HG03103 (cell line): ENCODE data around the gene LRRC58.
A peak's percentile ranks its signal among the peaks of the same experiment; 100 is the strongest.
"Not testable (repeated sequence)": the region's sequence is repeated elsewhere in the genome, so short reads cannot be mapped to it uniquely, and the experiment has no call there.

Experiments used
- ATAC-seq: cut with Tn5 transposase; IDR thresholded peaks from one replicate; pipeline ENCODE4 v1.9.1; 2021; ENCODE audit warnings: low read depth; ENCODE audit not compliant: unreplicated experiment

LRRC58 gene

DNA sequence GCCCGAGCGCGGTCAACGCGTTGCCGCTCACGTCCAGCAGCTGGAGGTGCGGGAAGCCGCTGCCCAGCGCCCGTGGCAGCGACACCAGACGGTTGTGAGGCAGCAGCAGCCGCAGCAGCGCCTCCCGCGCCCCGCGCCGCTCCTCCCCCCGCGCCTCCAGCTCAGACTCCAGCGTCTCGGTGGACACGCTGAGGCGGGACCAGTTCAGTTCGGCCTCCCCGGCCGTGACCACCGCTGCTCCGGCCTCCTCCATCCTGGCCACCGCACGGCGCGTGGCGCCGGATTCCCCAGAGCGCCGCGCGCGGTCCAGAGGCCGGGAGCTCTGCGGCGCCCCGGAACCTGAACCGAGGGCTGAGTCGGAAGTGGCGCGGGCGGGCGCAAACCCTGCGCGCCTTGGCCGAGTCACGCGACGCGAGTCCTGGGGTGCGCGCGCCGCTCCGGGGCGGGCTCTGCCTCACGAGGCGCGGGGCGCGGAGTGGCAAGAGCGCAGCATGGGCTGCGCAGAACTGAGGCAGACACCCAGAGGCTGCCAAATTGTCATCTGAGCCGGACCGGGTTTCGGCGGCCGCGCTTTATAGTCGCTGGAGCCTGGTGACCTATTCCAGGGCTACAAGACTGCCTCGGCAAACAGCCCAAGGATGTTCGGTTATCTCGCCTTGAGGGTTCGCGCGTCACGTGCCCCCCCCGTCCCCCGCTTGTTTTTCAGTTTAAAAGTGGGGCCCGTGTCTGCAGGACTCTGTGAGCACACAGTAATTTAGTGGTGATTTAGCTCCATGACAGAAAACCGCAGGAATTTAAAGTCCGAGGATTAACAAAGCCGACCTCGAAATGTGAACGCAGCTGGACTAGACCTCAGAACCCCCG lies at the start of gene LRRC58:
Gene LRRC58 (minus strand): TSS at position 364 of the 864 bp plus-strand sequence. CDS start 111 bp downstream, at position 253.
- ATAC-seq: peak; percentile 85

DNA sequence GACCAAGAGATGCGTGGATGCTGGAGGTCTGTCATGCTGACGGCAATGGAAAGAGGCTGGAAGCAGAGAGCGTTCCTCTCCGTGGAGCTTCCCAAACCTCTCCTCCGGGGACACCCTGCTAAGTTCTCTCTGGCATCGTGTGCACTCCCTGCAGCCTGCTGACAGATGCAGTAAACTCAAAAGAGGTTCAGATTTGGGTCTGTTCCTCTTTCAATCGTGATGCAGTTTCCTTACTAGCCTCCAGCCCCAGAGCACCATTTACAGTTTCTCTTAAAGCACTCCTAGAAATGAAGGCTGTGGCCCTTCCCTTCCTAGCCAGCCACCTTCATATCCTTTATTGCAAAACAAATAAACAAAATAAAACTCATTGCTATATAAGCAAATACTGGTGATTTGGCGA lies 47.3 kb upstream of the LRRC58 start:
- ATAC-seq: no peak

DNA sequence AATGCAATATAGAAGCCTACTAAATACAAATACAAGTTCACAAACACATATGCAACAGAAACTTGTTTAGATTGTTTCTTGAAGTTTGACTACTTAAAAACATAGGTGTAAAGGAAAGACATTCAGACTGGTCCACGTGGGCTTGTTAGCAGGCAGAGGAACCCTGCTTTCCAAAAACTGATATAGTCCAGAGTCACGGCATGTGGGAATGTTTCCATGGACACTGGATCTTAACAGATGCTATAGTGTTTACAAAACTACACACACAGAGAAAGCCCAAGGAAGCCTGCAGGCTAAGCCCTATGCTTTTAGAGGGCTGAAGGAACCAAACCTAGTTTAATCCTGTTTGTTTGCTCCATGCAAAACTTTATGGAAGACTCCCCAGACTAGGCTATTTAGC lies 45.2 kb upstream of the LRRC58 start:
- no peak for ATAC-seq

DNA sequence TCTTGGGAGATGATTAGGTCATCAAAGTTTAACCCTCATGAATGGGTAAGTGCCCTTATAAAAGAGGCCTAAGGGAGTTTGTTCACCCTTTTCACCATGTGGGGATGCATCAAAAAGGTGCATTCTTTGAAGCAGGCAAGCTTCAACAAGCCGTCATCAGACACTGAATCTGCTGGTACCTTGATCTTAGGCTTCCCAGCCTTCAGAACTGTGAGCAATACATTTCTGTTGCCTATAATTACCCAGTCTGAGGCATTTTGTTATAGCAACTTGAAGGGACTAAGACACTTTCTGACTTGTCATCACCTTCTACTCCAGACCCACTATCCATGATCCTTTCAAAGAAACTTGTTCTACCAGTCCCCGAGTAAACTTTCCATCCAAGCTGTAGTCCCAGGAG lies 44.6 kb upstream of the LRRC58 start:
- no peak for ATAC-seq

DNA sequence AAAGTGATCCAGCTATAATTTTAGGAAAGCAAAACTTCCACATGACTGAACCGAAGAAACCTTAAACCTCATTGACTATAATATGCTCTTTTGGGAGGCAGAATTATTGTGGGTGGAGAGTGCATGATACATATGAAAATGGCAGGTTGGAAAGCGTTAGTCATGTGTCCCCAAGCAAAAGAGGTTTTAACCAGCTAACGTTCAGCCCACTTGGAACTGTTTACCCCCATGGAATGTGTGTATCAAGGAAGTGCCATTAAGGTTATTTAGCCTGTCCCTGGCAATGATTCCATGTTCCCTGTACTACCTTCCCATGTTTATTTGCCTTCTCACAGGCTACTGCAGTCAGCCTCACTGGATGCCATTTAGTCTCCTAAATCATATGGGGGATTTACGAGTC lies 44.1 kb upstream of the LRRC58 start:
- ATAC-seq: no peak

DNA sequence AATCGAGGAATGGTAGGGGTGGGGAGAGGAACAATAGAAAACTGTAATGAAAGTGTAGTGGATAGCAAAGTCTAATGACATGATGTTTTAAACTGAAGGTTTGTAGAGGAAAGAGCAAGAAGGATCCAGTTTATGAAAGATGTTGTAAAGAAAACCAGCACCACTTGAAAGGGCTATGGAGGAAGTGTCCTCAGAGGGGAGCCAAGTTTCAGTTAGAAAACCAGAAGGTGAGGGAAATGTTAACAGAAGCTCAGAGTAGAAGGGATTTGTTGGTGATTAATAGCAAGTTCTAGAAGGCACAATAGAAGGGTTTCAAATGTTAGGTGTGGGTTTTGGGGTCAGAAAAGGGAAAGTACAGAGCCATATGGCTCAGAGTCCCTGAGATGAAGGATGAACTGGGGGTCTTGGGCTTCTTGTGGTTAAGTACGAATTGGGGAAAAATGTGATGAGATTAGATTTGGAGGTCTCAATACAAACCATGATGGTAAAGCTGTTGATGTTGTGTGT lies 33.8 kb upstream of the LRRC58 start:
- no peak for ATAC-seq

DNA sequence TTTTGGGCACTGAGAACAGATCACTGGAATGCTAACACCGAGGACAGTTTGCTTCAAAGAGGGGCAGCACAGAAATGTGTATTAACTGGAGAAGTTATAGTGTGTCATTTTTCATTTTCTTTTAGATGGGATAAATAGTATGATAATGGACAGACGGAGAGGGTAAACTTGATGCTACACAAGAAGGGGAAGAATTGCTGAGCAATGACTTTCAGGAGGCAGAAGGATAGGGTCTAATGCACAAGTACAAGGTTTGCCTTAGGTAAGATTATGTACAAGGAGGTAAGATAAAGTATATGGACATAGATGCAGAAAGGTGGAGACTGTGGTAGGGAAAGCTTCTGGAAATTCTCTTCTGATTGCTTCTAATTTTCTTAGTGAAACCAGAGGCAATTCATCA lies 32.3 kb upstream of the LRRC58 start:
- ATAC-seq: no peak

DNA sequence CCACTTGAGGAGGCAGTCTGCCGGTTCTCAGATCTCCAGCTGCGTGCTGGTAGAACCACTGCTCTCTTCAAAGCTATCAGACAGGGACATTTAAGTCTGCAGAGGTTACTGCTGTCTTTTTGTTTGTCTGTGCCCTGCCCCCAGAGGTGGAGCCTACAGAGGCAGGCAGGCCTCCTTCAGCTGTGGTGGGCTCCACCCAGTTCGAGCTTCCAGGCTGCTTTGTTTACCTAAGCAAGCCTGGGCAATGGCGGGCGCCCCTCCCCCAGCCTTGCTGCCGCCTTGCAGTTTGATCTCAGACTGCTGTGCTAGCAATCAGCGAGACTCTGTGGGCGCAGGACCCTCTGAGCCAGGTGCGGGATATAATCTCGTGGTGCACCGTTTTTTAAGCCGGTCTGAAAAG lies 28.8 kb upstream of the LRRC58 start:
- not testable (repeated sequence) for ATAC-seq

DNA sequence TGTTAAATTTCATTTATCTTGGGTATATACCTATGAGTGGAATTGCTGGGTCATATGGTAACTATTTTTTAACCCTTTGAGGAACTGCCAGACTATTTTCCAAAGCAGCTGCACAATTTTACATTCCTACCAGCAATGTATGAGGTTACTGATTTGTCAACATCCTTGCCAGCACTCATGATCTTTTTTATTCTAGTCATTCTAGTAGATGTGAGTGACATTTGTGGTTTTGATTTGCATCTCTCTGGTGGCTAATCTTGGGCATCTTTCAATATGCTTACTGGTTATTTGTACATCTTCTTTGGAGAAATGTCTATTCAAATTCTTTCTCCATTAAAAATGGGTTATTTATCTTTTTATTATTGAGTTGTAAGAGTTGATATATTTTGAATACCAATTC lies 21.3 kb upstream of the LRRC58 start:
- ATAC-seq: no peak

DNA sequence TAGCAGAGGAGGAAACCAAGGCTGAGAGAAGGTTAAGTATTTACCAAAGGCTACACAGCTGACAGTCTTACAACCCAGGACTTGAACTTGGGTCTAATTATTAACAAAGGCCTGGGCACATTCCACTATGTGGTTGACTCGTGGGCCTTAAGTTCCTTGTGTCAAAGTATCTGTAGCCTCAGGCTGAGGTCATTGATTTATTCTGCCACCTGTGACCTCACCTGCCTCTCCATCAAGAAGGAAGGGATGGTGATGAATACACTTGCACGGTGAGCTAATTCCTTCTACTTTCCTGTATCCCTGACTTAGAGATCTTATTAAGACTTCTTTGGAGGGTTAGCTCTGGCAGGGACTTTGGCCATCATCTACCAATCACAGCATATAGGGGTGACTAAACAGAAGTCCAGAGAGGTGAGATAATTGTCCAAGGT lies 19.9 kb upstream of the LRRC58 start:
- ATAC-seq: peak; percentile 58

DNA sequence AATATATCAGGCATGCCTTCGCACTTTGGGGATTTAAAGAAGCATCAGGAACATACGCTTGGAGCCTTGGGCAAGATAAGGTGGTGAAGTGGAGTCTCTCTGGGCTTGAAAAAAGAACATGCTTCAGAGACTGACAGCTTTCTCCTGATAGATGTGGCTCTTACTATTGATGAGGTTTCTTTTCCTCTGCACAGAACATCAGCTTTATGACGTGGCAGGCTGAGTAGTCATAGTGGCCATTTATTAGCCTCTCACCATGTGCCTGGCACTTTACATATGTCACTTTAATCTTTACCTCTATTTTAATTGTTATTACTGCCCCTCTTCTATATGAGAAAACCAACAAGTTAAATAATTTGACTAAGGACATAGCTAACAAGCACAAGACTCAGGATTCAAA lies 19.0 kb upstream of the LRRC58 start:
- ATAC-seq: no peak

DNA sequence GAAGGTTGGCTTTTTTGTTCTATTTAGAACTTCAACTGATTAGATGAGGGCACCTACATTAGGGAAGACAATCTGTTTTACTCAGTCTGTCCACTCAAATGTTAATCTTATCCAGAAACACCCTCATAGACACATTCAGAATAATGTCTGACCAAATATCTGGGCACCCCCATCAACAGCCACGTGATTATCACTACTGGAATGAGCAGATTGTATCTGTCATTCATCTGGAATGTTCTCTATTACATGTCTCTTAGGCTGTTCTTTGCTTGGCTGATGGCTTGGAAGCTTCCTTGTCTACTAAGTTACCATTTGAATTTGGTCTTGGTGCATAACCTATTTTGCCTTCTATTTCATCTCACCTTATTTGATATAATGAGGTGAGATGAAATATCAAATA lies 15.7 kb upstream of the LRRC58 start:
- ATAC-seq: no peak

DNA sequence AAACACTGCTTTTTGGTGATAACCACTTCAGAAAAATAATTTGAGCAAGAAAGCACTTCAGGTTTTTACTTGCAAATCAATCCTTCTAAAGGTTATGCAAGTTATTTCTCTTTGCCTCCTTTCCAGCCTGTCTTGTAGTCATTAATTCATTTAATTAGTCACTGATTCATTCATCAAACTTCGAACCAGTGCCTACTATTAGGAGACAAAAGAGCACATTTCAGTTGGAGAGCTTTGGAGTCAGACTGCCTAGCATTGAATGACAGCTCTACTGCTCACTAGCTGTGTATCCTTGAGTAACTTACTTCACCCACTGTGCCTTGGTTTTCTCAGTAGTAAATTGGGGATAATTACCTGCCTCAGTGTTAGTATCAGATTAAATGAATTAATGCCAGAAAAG lies 14.9 kb upstream of the LRRC58 start:
- no peak for ATAC-seq

DNA sequence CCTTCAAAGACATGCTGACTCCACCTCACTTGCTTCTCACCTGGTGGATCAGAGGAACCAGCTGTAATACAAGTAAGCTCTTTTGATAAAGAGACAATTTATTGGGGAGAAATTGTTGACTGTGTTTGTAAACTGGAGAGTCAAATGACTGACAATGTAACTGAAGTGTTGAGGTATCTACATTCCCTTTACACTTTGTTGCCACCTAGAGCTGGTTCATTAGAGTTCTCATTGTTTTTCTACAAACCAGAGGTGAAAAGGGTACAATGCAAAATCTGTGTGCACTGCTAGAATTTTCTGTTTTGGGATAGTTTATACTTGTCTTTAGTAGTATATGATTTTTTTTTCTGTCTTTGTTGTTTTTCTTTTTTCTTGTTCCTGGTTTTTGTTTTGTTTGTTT lies 8.7 kb upstream of the LRRC58 start:
- no peak for ATAC-seq

DNA sequence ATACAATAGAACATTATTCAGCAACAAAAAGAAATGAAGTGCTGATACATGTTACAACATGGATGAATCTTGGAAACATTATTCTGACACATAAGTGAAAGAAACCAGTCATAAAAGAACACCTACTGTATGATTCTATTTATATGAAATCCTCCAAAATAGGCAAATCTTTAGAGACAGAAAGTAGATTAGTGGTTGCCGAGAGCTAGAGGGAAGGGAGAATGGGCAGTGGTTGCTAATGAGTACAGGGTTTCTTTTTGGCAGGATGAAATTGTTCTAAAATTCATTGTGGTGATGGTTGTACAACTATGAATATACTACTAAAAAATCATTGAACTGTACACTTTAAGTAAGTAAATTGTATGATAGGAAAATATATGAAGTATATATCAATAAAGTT lies 6.3 kb upstream of the LRRC58 start:
- no peak for ATAC-seq

DNA sequence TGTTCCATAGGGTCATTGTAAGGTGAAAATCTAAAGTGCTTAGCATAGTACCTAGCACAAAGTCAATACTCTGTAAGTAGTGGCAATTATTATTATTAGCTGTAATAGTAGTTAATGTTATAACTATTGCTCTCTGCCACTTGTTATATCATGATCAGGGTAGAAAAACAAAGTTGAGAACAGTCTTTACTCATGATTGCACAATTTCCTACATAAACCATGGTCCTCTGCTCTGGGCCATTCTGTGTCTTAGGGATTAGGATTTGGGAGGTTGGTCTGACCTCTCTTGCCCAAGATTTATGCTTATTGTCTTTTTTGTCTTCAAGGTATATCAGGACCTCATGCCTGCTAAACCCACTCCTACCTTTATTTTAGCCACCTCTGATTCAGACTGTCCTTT lies 4.3 kb upstream of the LRRC58 start:
- no peak for ATAC-seq

DNA sequence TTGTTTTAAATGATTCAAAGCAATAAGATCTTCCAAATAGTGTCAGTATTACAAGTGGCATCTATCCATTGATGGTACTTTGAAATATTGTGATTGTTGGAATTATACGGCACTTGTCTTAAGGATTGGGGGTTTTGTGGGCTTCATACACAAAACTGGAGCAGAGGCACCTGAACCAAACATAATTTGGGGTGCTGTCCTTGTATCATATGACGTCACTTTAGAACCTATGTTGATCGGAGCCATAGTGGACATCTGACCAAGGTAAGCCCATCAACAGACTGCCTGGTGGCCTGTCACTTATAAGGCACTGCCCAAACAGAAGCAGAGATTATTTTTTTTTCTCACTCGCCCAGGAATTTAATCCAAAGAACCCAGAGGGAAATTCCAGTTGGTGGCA lies 2.9 kb upstream of the LRRC58 start:
- ATAC-seq: no peak

DNA sequence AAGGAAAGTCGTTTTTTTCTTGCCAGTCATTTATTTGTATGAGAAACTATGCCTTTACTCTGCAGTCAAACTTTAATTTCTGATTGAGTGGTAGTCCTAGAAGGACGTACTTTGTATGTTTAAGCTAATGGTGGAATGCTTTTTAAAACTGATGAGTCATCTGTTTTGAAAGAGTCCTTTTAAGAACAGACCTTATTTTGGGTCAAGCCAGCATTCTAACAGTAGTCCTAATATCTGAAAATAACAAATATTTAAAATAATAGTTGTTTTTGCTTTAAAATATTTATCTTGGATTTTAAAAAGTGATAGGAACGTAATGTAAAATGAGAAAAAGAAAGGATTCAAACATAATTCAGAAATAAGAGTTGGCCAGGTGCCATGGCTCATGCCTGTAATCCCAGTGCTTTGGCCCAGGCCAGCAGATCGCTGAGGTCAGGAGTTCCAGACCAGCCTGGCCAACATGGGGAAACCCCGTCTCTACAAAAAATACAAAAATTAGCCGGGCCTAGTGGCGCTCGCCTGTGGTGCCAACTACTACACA lies 1.3 kb upstream of the LRRC58 start:
- no peak for ATAC-seq

DNA sequence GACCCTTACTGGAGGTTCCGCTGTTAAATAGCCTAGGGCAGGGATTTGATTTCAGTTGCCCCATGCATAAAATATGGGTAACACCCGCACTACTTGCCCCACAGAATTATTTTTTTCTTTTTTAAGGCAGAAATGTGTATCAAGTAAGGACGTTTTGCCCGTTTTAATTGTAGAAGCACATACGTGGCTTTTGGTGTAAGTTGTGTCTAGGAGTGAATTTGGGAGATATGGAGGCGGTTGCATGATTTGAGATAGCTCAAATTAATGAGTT lies 636 bp upstream of the LRRC58 start:
- no peak for ATAC-seq

DNA sequence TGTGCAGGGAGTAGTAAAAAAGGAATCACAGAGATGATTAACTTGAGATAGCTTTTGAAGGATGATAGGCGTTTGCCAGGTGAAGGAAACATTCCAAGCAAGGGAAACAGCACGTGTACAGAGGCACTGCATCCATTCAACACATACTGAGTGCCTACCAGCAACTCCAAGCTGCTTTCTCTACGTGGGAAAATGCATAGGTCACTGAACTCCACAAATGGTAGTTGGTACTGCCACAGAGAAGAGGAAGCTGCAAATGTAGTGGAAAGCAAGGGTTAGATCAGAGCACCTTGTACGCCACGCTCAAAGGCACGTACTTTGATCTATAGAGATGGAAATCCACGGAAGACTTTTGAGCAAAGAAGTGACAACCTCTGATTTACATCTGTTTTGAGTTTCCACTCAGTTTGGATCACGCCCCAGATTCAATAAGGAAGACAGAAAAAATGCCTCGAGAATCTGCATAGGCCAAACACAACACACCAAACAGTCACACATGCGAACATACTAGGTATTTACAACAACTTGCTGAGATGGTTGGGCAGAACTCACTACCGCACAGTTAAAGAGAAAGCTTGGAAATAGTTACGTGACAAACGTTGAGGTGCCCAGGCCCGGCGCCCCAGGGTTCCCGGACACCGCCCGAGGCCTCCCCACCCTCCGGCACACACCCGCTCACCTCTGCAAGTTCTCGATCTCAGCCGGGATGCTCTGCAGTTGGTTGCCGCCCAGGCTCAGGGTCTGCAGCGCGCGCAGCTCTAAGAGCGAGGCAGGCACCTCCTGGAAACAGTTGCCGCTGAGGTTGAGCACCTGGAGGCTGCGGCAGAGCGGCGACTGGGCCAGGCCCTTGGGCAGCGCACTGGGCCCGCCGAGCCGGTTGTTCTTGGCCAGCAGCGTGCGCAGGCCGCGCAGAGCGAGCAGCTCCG lies 826 bp downstream of the LRRC58 start:
- ATAC-seq: peak; percentile 38

DNA sequence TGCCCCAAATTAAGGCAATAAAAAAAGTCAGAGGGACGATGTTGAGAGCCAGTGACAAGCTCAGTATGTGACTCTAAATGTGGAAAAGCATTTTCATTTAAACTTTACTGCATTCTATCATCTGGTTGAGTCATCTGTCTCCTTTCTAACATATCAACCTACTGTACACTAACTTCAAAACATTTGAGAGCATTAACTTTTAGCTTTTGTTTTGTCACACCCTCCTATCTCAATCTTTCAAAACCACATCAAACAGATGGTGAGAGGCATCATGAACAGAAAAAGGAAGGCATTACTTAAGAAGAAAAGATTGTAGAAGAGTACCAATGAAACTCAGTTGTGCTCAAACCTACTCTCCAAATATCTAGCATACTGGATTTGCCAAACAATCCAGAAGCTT lies 4.8 kb downstream of the LRRC58 start:
- ATAC-seq: no peak
